ENCODE results near the gene UBE2V1.

GRCh38 chr20:50061151-50062005 lies 51.6 kb downstream of the UBE2V1 start:
- TF ChIP-seq, protein P1, sequence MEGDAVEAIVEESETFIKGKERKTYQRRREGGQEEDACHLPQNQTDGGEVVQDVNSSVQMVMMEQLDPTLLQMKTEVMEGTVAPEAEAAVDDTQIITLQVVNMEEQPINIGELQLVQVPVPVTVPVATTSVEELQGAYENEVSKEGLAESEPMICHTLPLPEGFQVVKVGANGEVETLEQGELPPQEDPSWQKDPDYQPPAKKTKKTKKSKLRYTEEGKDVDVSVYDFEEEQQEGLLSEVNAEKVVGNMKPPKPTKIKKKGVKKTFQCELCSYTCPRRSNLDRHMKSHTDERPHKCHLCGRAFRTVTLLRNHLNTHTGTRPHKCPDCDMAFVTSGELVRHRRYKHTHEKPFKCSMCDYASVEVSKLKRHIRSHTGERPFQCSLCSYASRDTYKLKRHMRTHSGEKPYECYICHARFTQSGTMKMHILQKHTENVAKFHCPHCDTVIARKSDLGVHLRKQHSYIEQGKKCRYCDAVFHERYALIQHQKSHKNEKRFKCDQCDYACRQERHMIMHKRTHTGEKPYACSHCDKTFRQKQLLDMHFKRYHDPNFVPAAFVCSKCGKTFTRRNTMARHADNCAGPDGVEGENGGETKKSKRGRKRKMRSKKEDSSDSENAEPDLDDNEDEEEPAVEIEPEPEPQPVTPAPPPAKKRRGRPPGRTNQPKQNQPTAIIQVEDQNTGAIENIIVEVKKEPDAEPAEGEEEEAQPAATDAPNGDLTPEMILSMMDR (IDR thresholded peaks at IDR 0.05), result no peak
- TF ChIP-seq POLR2A (IDR thresholded peaks at IDR 0.05), result no peak

All from uterus (tissue), 2 donors.